Hippocampal formation (tissue), 2 donors: ENCODE data around the gene DHRS4L2.
A peak's percentile ranks its signal among the peaks of the same experiment; 100 is the strongest.
"Not testable (repeated sequence)": the region's sequence is repeated elsewhere in the genome, so short reads cannot be mapped to it uniquely, and the experiment has no call there.

Source experiments
- DNase-seq, 2 donors: peaks; one replicate each; lab custom pipeline; 2025; lab: John Stamatoyannopoulos, UW

The DHRS4L2 gene

GRCh38 chr14:23973178-23973577 is 15.6 kb upstream of the DHRS4L2 start:
- not testable (repeated sequence) for DNase-seq

- DNase-seq = not testable (repeated sequence)
Observed at GRCh38 chr14:23974041-23974440, 14.7 kb upstream of the DHRS4L2 start.

- DNase-seq = not testable (repeated sequence)
Observed at GRCh38 chr14:23977208-23977607, 11.5 kb upstream of the DHRS4L2 start.

GRCh38 chr14:23981951-23982813 is 6.5 kb upstream of the DHRS4L2 start:
- DNase-seq = not testable (repeated sequence)

- no peak for DNase-seq
Observed at GRCh38 chr14:23984891-23985602, 3.7 kb upstream of the DHRS4L2 start.

- not testable (repeated sequence) for DNase-seq
Observed at GRCh38 chr14:23988223-23988606, 514 bp upstream of the DHRS4L2 start.

- peak in 1 of 2 donors; percentile 62 for DNase-seq
Observed at GRCh38 chr14:23989734-23990445, 1.2 kb downstream of the DHRS4L2 start.

GRCh38 chr14:23990961-23991360 is 2.2 kb downstream of the DHRS4L2 start:
- not testable (repeated sequence) for DNase-seq

GRCh38 chr14:23993042-23993441 is 4.3 kb downstream of the DHRS4L2 start:
- DNase-seq = not testable (repeated sequence)

- DNase-seq = not testable (repeated sequence)
Observed at GRCh38 chr14:23996009-23996408, 7.3 kb downstream of the DHRS4L2 start.

GRCh38 chr14:23996825-23997224 is 8.1 kb downstream of the DHRS4L2 start:
- DNase-seq = not testable (repeated sequence)

GRCh38 chr14:23999640-24000039 is 10.9 kb downstream of the DHRS4L2 start:
- not testable (repeated sequence) for DNase-seq

GRCh38 chr14:24001078-24001477 is 12.3 kb downstream of the DHRS4L2 start:
- DNase-seq = not testable (repeated sequence)

- DNase-seq = not testable (repeated sequence)
Observed at GRCh38 chr14:24001679-24002078, 12.9 kb downstream of the DHRS4L2 start.

GRCh38 chr14:24006471-24006816 is 17.7 kb downstream of the DHRS4L2 start:
- not testable (repeated sequence) for DNase-seq

GRCh38 chr14:24006817-24007652 is 18.3 kb downstream of the DHRS4L2 start:
- DNase-seq = peak in 1 of 2 donors; percentile 16

GRCh38 chr14:24011051-24011450 is 22.3 kb downstream of the DHRS4L2 start:
- no peak for DNase-seq

- not testable (repeated sequence) for DNase-seq
Observed at GRCh38 chr14:24012726-24013273, 24.1 kb downstream of the DHRS4L2 start.

GRCh38 chr14:24013654-24014514 is 25.2 kb downstream of the DHRS4L2 start:
- DNase-seq = peak in 1 of 2 donors; percentile 59

GRCh38 chr14:24015745-24016144 is 27.0 kb downstream of the DHRS4L2 start:
- DNase-seq = not testable (repeated sequence)
